MM.1S (cell line): Measurements from ENCODE around the gene NDUFAF2.

ENCODE experiments used
- DNase-seq: peaks from one replicate; pipeline ENCODE4 v3.0.0-alpha.2; 2015
- H2AFZ ChIP-seq: fragments of 300-600 bp; sonication (generic); 2 replicates; pipeline ENCODE4 v1.6.0; 2016; ENCODE audit warnings: antibody characterized with exemption, low read length
- H3F3A ChIP-seq: fragments of 300-600 bp; sonication (generic); 2 replicates; pipeline ENCODE4 v1.6.1; 2016; ENCODE audit warnings: mild to moderate bottlenecking, antibody characterized with exemption, low read length, moderate library complexity, mixed read lengths; ENCODE audit not compliant: insufficient read depth
- H3K27ac ChIP-seq: fragments of 300-600 bp; sonication (generic); 2 replicates; pipeline ENCODE4 v1.5.1; 2016; ENCODE audit warnings: mild to moderate bottlenecking, low read length
- H3K27me3 ChIP-seq: fragments of 300-600 bp; sonication (generic); replicated peaks from 2 replicates; pipeline ENCODE4 v1.6.0; 2016; ENCODE audit warnings: low read length; ENCODE audit not compliant: insufficient read depth
- H3K36me3 ChIP-seq: fragments of 300-600 bp; sonication (generic); replicated peaks from 2 replicates; pipeline ENCODE4 v1.6.1; 2016; ENCODE audit warnings: mild to moderate bottlenecking, low read length, mixed read lengths; ENCODE audit not compliant: insufficient read depth
- H3K4me1 ChIP-seq: fragments of 300-600 bp; sonication (generic); 2 replicates; pipeline ENCODE4 v1.6.1; 2016; ENCODE audit warnings: low read length, mixed read lengths
- H3K4me2 ChIP-seq: fragments of 300-600 bp; sonication (generic); 2 replicates; pipeline ENCODE4 v1.6.0; 2016; ENCODE audit warnings: low read depth, low read length
- H3K4me3 ChIP-seq: fragments of 300-600 bp; sonication (generic); 2 replicates; pipeline ENCODE4 v1.5.1; 2016; ENCODE audit warnings: low read length, mixed read lengths
- H3K79me2 ChIP-seq: fragments of 300-600 bp; sonication (generic); 2 replicates; pipeline ENCODE4 v1.6.1; 2016; ENCODE audit warnings: mixed run types, low read length, mixed read lengths
- H3K9ac ChIP-seq: fragments of 300-600 bp; sonication (generic); 2 replicates; pipeline ENCODE4 v1.6.1; 2016; ENCODE audit warnings: low read length, mixed read lengths
- H3K9me2 ChIP-seq: fragments of 300-600 bp; sonication (generic); replicated peaks from 2 replicates; pipeline ENCODE4 v1.6.1; 2016; ENCODE audit warnings: mild to moderate bottlenecking, low read length, mixed read lengths; ENCODE audit not compliant: insufficient read depth
- H3K9me3 ChIP-seq: fragments of 300-600 bp; sonication (generic); replicated peaks from 2 replicates; pipeline ENCODE4 v1.6.1; 2016; ENCODE audit warnings: mild to moderate bottlenecking, low read length, mixed read lengths; ENCODE audit not compliant: insufficient read depth
- H4K20me1 ChIP-seq: fragments of 300-600 bp; sonication (generic); 2 replicates; pipeline ENCODE4 v1.6.1; 2016; ENCODE audit warnings: mild to moderate bottlenecking, low read length, moderate library complexity, mixed read lengths; ENCODE audit not compliant: insufficient read depth
- EZH2 ChIP-seq: fragments of 300-600 bp; sonication (generic); optimal IDR thresholded peaks from 2 replicates; pipeline ENCODE3; 2017; ENCODE audit warnings: low read depth, mild to moderate bottlenecking, antibody characterized with exemption, low read length, mixed read lengths
- EZH2phosphoT487 ChIP-seq: fragments of 300-600 bp; sonication (generic); IDR thresholded peaks from 2 replicates; pipeline ENCODE4 v1.6.1; 2018; ENCODE audit warnings: antibody characterized with exemption, low read length
- TF ChIP-seq, protein P1 (sequence below): fragments of 300-600 bp; sonication (generic); IDR thresholded peaks from 2 replicates; pipeline ENCODE4 v1.5.1; 2016; ENCODE audit warnings: antibody characterized with exemption, low read length, mixed read lengths

The NDUFAF2 gene, protein sequence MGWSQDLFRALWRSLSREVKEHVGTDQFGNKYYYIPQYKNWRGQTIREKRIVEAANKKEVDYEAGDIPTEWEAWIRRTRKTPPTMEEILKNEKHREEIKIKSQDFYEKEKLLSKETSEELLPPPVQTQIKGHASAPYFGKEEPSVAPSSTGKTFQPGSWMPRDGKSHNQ

DNA sequence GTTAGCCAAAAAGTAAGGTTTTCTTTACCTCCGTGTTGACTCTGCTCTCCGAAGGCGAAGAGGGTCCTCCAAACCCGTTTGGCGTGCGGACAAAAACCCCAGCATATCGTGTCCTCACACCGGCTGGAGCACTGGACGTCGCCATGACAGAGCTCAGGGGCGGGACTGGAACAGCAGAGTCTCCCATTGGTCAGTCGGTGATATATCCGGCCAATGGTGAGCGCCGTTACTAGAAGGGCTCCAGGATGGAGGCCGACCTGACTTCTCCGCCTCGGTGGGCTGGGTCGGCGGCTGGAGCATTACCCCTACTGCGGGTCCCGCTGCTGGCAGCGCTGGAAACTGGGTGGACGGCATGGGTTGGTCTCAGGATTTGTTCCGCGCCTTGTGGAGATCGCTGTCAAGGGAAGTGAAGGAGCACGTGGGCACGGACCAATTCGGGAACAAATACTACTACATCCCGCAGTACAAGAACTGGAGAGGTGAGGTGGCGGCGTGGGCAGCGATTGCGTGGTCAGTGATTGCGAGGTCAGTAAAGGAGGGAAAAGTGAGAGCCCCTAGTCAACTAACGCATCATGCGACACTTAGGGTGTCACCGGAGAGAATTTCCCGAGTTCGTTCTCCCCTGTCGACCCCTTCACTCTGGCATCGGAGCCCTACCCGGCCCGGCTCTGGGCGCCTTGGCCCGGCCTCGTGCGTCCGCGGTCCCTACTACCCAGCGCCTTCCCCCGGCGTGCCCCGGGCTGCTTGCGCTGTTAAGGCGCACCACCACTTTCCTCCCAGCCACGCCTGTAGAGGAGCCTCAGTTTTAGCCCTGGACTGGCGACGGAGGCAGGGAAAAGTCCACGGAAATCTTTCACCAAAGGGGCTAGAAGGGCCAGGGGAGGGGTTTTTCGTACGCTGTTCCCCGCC lies at the start of gene NDUFAF2, which contains the start of gene ERCC8:
Gene NDUFAF2, plus strand, starts transcription at position 302 of the 909 bp plus-strand sequence. Its CDS starts 51 bp downstream, at position 353.
Gene ERCC8, minus strand, starts transcription at position 167 of the 909 bp plus-strand sequence. Its CDS starts 62 bp downstream, at position 105.
- H3K4me3 ChIP-seq, result peak within 1 kb of the TSS; percentile 86
- no peak for TF ChIP-seq EZH2
- TF ChIP-seq EZH2phosphoT487, result no peak
- TF ChIP-seq, protein P1, sequence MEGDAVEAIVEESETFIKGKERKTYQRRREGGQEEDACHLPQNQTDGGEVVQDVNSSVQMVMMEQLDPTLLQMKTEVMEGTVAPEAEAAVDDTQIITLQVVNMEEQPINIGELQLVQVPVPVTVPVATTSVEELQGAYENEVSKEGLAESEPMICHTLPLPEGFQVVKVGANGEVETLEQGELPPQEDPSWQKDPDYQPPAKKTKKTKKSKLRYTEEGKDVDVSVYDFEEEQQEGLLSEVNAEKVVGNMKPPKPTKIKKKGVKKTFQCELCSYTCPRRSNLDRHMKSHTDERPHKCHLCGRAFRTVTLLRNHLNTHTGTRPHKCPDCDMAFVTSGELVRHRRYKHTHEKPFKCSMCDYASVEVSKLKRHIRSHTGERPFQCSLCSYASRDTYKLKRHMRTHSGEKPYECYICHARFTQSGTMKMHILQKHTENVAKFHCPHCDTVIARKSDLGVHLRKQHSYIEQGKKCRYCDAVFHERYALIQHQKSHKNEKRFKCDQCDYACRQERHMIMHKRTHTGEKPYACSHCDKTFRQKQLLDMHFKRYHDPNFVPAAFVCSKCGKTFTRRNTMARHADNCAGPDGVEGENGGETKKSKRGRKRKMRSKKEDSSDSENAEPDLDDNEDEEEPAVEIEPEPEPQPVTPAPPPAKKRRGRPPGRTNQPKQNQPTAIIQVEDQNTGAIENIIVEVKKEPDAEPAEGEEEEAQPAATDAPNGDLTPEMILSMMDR, result no peak
- peak within 1 kb of the TSS; percentile 90 for H3K4me2 ChIP-seq
- H3K27me3 ChIP-seq, result no peaks in the 10 kb centered on the region
- peak within 1 kb of the TSS; percentile 22; the same call in 1 of the 2 replicates for H3K27ac ChIP-seq
- H3F3A ChIP-seq, result peaks cover 6% of the 10 kb centered on the region; the same call in 1 of the 2 replicates
- H3K9me2 ChIP-seq, result no peaks in the 10 kb centered on the region
- H4K20me1 ChIP-seq, result no peaks in the 10 kb centered on the region
- no peaks in the 10 kb centered on the region for H3K36me3 ChIP-seq
- peak within 1 kb of the TSS; percentile 89 for H2AFZ ChIP-seq
- peaks cover 64% of the 10 kb centered on the region for H3K79me2 ChIP-seq
- no peaks in the 10 kb centered on the region for H3K9me3 ChIP-seq
- DNase-seq, result peak; percentile 94
- H3K9ac ChIP-seq, result peak within 1 kb of the TSS; percentile 62
- peaks cover 17% of the 10 kb centered on the region for H3K4me1 ChIP-seq

DNA sequence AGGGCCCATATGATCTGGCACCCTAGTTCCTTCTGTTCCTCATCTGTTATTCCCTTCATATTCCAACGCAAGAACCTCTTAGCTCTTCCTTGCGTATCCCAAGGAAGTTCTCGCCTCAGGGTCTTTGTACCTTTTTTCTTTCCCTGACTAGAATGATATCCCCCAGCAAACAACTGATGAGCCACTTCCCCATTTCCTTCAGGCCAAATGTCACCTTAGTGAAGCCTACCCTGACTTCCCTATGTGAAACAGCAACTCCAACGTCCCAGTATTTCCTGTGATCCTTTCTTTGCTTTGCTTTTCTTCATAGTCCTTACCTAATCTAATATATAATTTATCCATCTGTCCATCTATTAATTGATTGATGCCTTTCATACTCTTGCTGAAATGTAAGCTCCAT lies 48.0 kb upstream of the NDUFAF2 start:
- Histone ChIP-seq H3K27me3 (no peaks in the 10 kb centered on the region), H3K79me2 (no peaks in the 10 kb centered on the region), H3K4me2 (no peak overlapping the region), H3K36me3 (no peaks in the 10 kb centered on the region), H2AFZ (no peak overlapping the region), H3F3A (no peaks in the 10 kb centered on the region), H3K9me2 (no peaks in the 10 kb centered on the region), H3K4me3 (no peak overlapping the region), H3K9ac (no peak overlapping the region), H3K9me3 (no peaks in the 10 kb centered on the region), H3K27ac (no peak overlapping the region), H3K4me1 (no peaks in the 10 kb centered on the region), H4K20me1 (no peaks in the 10 kb centered on the region)
- TF ChIP-seq, protein P1, result no peak
- TF ChIP-seq EZH2phosphoT487, result no peak
- no peak for TF ChIP-seq EZH2
- DNase-seq, result no peak

DNA sequence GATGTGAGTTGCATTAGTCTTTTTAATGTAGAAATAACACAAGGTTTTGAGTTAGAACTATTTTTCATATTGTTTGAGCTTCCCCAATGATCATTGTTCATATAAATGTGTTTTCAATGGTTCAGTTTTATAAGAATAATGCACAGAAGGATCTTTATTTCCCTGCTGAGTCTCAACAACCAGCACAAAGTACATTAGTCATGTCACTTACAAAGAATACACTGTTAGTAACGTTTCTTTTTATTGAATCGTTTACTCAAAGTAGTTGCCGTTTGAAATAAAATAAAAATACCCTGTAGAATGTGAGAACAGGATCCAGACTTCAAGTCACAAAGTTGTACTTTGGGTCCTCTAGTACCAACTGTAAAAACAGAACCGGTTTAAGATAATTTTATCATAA lies 41.6 kb upstream of the NDUFAF2 start:
- H4K20me1 ChIP-seq, result no peaks in the 10 kb centered on the region
- DNase-seq, result no peak
- H3K9me3 ChIP-seq, result no peaks in the 10 kb centered on the region
- H3K27ac ChIP-seq, result no peak overlapping the region
- H3K4me1 ChIP-seq, result no peaks in the 10 kb centered on the region
- H3K9ac ChIP-seq, result no peak overlapping the region
- H3K36me3 ChIP-seq, result no peaks in the 10 kb centered on the region
- TF ChIP-seq, protein P1, result no peak
- TF ChIP-seq EZH2phosphoT487, result no peak
- TF ChIP-seq EZH2, result no peak
- H3K9me2 ChIP-seq, result no peaks in the 10 kb centered on the region
- no peaks in the 10 kb centered on the region for H3K27me3 ChIP-seq
- H3F3A ChIP-seq, result no peaks in the 10 kb centered on the region; the same call in 1 of the 2 replicates
- H3K4me2 ChIP-seq, result no peak overlapping the region
- H3K79me2 ChIP-seq, result no peaks in the 10 kb centered on the region
- H2AFZ ChIP-seq, result no peak overlapping the region
- no peak overlapping the region for H3K4me3 ChIP-seq
